SK-N-MC (cell line): Measurements from ENCODE around the gene ADARB2.

Experiments used
- EZH2 ChIP-seq: fragments of 200-600 bp; sonication (generic); IDR thresholded peaks from one replicate; pipeline ENCODE4 v1.6.1; 2017; ENCODE audit warnings: antibody characterized with exemption
- POLR2AphosphoS5 ChIP-seq: IDR thresholded peaks from 2 replicates; pipeline ENCODE4 v1.6.1; 2012; ENCODE audit warnings: mild to moderate bottlenecking, low read depth, low read length, borderline replicate concordance

DNA sequence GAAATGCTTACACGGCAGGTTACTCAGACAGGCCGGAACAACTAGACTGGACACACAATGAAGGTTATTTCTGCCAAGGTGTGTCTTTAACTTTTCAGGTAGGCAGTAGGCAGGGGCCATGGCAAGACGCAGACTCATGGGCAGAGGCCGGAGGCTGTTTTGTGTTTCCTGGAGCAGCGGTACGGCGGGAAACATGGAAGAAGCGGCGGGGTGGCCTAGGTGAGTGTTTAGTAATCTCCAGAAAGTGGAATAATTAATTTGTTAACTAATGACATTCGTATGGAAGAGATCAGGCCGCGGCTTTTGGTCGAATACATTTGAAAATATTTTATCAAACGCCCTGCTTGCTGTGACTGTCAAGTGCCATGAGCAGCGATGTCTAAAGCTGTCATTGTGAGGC, 403.3 kb downstream of the ADARB2 start:
- TF ChIP-seq POLR2AphosphoS5 (no peak), EZH2 (no peak)
